GM21786 (cell line): ENCODE measurements around the gene ADI1.
"Not testable (repeated sequence)": the region's sequence is repeated elsewhere in the genome, so short reads cannot be mapped to it uniquely, and the experiment has no call there.

Experiments used
- ATAC-seq: cut with Tn5 transposase; IDR thresholded peaks from one replicate; pipeline ENCODE4 v1.9.1; 2021; ENCODE audit not compliant: unreplicated experiment

ADI1 gene

DNA sequence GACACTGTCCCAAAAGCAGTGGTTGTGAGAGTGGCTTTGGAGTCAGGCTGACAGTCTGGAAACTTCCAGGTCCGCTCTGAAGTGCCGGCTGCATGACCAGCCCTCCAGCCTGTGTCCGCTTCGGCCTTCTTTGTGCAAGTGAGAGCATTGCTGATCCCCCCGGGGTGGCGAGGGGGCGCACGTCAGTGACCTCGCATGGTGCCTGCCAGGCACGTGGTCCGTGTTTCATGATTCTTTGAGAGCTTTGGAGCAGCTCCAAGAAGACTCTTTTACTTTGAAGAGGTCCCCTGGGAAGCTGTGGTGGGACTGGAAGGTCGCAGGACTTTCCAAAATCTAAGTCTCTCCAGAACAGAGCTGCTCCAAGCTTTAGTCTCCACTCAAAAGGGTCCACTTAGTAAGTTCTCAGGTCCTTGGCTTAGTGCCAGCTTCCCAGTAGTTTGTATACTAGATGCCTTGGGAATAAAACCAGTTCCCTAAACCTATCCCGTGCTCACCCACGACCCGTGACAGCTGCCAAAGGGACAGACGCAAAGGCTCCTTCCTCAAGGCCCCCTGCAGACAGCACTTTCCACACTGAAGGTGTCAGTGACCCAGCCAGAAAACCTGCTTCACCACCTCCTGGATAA is 68.8 kb downstream of the ADI1 start:
- no peak for ATAC-seq

DNA sequence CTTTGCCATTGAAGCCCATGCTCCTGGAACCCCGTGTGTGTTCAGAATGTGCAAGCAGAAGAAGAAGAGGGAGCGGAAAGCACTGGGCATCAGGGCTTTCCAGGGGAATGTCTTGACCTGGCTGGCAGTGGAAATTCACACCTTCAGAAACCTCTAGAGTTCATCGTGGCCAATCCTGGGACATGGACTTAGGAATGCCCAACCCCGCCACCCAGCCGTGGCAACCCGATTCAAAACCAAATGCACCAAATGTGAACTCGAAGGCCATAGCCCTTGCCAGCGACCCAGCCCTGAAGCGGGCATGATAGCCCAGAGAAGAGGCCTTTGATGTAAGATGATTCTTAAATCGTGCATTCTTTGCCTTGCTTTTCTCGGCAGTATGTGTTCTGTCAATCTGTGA is 69.4 kb downstream of the ADI1 start:
- ATAC-seq: no peak

- no peak for ATAC-seq
These were observed 70.2 kb downstream of the ADI1 start for GRCh38 chr2:3449086-3449485.

GRCh38 chr2:3448441-3448911 is 70.9 kb downstream of the ADI1 start:
- not testable (repeated sequence) for ATAC-seq

DNA sequence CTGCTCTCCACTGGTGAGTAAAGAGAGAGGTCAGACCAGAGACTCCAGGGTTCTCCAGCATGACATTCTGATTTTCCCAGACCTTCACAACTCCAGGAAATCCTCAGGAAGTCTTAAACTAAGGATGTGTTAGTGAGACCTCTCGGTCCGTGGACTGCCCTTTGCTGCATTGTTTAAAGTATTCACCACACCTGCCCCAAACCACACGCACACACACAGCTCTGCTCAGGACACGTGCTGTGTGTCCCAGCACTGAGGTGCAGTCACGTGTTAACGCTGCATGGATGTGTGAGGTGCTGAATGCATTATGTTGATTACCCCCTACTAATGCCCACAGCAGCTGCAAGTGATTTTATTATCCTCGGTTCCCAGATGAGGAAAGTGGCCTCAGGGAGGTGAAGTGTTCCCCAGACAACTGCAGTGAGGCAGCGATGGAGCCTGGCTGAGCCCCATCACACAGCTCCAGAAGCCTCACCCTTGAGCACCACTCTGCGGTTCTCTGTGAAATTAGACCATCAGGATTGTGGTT is 71.5 kb downstream of the ADI1 start:
- ATAC-seq: no peak
